Measurements from ENCODE around the gene MYH9.

DNA sequence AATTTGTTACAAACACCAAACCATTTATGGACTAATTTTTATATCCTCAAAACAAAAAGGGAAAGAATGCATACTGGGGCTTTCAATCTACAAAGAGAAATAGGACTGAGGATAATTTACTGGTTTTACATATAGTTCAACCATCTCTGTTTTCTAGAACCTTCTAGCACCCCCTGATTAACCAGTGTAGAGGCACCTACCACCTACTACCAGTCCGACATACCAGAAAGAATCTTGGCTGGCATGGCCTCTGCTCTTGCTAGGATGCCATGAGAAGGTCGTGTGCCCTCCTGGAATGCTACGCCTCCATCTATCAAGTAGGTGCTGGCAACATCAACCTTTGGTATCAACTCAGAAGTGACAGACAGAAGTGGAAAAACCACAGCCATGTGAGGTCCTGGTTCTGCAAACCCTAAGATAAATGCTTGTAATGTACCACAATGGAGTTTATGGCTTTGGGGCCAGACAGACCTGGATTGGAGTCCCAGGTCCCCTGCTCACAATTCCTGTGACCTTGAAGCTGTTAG, 28.2 kb downstream of the MYH9 start:
- TF ChIP-seq, protein P1, sequence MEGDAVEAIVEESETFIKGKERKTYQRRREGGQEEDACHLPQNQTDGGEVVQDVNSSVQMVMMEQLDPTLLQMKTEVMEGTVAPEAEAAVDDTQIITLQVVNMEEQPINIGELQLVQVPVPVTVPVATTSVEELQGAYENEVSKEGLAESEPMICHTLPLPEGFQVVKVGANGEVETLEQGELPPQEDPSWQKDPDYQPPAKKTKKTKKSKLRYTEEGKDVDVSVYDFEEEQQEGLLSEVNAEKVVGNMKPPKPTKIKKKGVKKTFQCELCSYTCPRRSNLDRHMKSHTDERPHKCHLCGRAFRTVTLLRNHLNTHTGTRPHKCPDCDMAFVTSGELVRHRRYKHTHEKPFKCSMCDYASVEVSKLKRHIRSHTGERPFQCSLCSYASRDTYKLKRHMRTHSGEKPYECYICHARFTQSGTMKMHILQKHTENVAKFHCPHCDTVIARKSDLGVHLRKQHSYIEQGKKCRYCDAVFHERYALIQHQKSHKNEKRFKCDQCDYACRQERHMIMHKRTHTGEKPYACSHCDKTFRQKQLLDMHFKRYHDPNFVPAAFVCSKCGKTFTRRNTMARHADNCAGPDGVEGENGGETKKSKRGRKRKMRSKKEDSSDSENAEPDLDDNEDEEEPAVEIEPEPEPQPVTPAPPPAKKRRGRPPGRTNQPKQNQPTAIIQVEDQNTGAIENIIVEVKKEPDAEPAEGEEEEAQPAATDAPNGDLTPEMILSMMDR (IDR thresholded peaks at IDR 0.05) = no peak
- no peak for TF ChIP-seq POLR2AphosphoS5 (IDR thresholded peaks at IDR 0.05; ENCODE audit: low read depth, low read length)

Measured in Panc1 (cell line).